ENCODE results near the gene RYR2.
"Not testable (repeated sequence)": the region's sequence is repeated elsewhere in the genome, so short reads cannot be mapped to it uniquely, and the experiment has no call there.

RYR2 gene

DNA sequence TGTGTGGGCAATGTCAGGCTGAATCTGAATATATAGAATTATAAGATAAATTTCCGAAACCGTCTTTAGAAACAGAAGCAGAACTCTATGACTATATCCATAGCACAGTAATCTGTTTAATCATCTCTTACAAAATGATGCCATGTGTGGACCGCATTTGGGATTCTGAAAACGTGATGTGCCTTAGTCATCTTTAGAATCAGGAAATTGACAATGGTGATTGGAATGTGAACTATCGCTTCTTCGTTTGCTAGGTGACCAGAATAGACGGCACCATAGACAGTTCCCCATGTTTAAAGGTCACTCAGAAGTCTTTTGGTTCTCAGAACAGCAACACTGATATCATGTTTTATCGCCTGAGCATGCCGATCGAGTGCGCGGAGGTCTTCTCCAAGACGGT lies 548.4 kb downstream of the RYR2 start:
- DNase-seq = no peak

DNA sequence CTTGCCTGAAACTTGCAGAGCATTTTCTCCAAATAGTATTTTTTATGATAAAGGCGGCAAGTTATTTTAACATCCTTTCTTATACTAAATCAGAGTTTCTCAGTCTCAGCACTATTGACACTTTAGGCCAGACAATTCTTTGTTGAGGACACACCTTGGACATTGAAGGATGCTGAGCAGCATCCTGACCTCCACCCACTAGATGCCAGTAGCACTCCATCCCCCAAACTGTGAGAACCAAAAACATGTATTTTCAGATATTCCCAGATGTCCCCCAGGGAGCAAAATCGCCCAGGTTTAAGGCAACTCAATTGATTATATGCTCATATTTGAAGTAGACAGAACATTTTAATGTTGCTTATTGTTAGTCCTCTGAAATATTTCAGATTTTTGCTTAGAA lies 549.4 kb downstream of the RYR2 start:
- no peak for DNase-seq

DNA sequence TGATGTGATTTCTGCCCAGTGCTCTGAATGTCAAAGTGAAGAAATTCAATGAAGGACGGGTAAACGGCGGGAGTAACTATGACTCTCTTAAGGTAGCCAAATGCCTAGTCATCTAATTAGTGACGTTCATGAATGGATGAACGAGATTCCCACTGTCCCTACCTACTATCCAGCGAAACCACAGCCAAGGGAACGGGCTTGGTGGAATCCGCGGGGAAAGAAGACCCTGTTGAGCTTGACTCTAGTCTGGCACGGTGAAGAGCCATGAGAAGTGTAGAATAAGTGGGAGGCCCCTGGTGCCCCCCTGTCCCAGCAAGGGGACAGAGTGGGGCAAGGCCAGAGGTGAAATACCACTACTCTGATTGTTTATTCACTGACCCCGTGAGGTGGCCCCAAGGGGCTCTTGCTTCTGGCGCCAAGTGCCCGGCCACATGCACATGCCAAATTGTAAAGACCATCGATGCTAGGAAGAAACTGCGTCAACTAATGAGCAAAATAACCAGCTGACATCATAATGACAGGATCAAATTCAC lies 561.1 kb downstream of the RYR2 start:
- not testable (repeated sequence) for DNase-seq

DNA sequence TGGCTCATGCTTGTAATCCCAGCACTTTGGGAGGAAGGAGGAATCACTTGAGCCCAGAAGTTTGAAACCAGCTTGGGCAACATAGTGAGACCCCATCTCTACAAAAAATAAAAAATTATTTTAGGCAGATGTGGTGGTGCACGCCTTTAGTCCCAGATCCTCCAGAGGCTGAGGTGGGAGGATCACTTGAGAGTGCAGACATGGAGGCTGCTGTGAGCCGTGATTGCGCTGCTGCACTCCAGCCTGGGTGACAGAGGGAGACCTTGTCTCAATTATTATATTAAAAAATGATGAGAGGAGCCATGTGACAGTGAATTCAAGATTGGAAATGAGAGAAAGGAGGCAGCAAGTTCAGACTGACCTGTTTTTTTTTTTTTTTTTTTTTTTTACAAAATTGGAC lies 566.4 kb downstream of the RYR2 start:
- DNase-seq = no peak

DNA sequence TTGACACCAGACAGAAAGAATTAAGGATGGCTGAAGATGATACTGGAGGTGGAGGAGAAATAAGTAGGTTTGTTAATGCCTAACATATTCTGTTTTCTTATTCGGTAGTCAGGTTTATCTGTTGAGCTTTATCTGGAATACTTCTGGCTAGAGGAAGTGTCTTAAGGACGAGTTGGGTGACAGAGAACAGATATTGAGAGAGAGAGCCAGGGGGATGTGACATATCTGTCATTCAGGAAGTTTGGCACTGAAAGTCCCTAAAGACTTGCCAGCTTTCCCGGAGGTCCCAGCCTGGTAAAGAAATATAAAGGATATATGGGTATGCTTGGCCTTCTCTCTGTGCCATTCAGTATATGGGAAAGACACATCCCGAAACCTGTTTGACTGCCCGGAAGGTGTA lies 568.2 kb downstream of the RYR2 start:
- no peak for DNase-seq

DNA sequence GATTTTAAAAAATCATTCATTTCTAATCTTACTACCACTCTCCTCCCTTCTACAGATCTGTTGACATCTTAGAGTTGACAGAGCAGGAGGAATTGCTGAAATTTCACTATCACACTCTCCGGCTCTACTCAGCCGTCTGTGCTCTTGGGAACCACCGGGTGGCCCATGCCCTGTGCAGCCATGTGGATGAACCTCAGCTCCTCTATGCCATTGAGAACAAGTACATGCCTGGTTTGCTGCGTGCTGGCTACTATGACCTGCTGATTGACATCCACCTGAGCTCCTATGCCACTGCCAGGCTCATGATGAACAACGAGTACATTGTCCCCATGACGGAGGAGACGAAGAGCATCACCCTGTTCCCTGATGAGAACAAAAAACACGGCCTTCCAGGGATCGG lies 572.0 kb downstream of the RYR2 start:
- no peak for DNase-seq

DNA sequence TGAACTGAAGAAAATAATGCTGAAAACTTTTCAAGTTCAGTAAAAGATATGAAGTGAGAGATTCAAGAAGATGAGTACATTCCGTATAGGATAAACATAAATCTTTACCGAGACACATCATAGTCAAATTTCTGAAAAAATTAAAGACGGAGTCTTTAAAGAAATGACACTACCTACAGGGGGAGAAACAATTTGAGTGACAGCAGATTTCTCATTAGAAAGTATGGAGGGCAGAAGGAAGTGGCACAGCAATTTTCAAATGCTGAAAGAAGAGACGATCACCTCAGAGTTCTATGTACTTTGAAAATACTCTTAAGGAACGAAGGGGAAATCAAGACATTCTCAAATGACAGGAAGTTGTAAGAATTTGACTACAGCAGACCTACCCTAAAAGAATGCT lies 577.6 kb downstream of the RYR2 start:
- DNase-seq = no peak

DNA sequence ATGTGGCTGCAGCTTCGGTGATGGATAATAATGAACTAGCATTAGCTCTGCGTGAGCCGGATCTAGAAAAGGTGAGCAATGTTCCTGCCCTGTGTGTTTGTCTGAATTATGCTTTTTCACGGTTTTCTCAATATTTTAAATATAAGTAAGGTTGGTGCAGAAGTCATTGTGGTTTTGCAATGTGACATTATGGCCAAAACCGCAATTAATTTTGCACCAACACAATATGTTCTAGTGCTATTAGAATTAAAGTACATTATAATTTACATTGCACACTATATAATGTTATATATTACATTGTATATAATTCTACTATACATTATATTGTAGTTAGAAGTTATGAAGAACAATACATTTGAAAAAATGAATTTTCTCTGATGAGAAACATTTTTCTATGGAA lies 592.9 kb downstream of the RYR2 start:
- no peak for DNase-seq

DNA sequence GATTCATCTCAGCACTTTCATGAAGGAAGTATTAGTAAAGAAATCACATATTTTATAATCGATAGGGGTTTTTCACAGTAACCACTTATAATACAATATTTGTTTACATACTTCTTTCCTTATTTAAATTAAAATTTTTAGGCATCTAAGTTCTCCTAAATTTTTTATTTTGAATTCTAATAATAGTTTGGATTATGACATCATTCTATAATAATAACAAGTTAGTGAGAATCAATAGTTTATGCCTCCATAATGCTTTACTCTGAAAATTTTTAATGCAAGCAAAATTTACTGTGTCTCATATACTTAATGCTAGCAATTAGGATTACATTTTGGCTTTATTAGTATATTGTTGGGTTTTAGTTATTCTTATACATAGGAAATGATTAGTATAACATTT lies 596.6 kb downstream of the RYR2 start:
- DNase-seq = no peak

DNA sequence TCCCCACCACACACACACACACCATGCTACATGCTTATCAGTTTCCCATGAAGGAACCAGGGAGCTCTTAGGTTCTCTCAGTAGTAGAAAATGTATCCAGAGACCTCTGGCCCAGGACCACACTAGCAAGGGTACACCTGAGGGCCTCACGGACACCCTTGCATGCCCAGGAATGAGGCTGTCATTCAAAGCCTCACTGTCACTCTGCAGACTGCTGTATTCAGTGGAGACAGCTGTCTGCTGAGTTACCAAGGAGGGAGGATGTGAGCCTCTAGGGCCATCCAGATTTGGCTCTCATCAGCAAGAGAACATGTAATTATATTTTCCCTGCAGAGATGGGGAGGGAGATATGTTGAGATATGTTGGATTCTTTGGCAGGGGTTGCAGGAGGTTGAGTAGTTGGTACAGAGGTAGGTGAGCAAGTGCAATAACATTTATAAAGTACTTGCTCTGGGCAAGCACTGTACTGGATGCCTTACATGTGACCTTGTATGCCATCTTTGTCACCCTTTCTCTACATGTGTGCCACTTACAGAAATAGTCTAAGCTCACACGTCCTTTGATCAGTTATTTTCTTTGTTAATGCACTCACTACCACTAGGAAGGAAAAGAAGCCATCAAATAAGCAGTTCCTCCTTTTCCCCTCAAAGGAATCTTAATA lies 598.2 kb downstream of the RYR2 start:
- no peak for DNase-seq

DNA sequence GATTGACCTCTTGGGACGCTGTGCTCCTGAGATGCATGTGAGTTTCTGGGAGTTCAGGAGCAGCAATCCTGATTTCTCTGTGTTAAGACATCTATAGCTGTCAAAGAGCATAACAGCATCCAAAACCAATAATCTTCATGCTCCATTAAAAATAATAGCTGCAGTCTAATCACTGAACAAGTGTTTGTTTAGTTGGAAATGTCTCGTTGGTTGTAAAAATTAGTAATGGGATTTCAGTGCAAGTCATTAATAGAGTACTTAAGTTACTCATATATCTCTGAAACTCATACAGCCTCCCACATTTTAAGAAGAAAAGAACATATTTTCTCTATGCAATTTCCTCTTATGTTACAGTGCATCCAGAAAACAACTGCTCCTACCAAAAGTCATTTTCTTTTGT lies 599.0 kb downstream of the RYR2 start:
- DNase-seq = no peak

DNA sequence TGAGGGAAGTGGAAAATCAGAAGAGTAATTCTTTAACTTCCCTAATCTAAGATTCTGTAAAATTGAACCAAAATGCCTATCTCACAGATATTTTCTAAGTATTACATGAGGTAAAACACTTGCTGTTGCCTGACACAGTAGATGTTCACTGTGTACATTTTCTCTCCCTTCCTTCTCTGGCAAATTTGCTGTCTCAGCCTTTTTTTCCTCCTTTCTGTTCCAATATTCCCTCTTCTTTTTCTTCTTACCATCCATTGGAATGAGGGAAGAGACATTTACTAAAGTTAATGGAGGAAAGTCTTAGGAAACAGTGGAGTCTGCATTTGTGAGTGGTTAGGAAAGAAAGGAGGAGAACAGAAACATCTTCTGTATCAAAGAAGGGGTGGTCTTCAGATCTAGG lies 608.8 kb downstream of the RYR2 start:
- no peak for DNase-seq

DNA sequence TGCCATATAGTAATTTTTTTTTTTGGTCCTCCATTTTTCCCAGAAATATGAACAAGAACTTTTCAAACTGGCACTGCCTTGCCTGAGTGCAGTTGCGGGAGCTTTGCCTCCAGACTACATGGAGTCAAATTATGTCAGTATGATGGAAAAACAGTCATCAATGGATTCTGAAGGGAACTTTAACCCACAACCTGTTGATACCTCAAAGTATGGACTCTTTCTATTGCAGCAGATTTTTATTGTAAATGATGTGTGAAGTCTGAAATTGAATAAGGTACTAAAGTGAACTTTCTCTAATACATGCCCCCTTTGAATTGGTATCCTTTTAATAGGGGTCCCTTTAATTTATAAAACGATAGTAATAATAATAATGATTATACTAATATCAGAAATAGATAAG lies 613.8 kb downstream of the RYR2 start:
- no peak for DNase-seq

DNA sequence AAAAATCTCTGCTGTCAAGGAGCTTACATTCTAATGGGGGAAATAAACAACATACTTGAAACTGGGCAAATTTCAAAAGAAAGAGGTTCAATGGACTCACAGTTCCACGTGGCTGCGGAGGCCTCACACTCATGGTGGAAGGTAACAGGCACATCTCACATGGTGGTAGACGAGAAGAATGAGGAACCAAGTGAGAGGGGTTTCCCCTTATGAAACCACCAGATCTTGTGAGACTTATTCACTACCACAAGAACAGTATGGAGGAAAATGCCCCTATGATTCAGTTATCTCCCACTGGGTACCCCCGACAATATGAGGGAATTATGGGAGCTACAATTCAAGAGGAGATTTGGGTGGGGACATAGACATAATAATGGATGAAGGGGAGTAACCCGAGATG lies 622.4 kb downstream of the RYR2 start:
- no peak for DNase-seq

DNA sequence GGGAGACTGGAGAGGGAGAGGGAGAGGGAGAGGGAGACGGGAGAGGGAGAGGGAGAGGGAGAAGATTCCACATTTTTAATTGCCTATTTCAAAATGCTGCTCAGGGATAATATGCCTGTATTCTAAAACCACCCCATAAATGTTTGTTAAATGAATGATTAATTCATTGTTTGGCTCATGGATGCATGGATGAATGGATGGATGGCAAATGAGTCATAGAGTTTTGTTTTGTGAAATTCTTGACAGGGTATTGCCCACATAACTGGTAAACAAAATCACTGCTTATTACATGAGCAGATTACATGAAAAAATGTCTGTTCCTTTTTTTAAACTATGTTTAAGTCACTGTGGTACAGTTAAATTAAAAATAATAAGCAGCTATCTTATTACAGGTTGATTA lies 628.3 kb downstream of the RYR2 start:
- no peak for DNase-seq

DNA sequence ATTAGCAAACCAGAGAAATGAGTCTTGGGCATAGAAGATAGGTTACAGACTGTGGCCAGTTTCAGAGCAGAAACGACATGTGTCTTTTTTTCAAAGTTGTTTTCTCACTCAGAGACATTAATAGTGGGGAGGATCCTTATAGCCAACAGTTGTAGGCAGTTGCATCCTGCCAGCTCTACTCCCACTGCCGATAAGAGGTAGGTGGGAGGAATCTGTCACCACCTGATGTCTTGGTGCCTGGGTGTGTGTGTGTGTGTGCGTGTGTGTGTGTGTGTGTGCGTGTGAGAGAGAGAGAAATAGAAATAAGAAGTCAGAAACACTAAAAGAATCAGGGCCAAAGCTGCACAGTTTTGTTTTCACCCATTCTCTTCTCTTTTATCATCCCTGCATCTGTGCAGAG lies 629.3 kb downstream of the RYR2 start:
- no peak for DNase-seq

DNA sequence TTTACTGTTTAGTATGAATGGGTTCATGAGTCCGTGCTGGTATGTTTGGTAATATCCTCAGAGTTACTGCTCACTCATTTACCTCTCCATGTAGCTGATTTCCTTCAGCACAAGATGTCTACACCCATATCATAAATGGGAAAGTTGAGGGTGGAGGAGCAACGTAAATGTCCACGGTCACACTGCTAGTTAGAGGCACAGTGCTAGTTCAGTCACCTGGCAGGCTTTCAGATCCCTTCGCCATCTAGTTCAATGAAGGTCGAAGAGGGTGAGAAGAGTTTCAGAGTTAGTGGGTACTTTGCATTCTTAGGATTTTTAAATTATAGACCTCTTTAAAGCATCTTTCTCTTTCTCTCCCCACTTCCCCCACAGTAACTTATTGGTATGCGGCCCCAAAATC lies 630.0 kb downstream of the RYR2 start:
- DNase-seq = no peak

DNA sequence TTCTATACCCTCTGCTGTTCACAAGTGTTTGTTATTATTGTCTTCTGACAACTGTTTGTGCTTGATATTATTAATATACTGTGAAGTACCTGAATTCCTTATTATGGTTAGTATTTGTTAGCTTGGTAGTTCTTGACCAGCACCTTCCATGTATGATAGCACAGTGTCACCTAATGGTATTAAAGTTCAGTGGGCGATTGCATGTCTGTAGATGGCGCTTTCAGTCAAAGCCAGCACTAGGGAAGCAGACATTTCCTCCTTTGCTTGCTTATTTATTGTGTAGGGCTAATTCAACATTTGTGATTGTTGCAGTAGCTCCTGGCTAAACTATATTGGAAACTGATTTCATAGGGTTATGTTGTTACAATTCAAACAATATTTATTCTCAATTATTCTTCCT lies 630.8 kb downstream of the RYR2 start:
- no peak for DNase-seq

DNA sequence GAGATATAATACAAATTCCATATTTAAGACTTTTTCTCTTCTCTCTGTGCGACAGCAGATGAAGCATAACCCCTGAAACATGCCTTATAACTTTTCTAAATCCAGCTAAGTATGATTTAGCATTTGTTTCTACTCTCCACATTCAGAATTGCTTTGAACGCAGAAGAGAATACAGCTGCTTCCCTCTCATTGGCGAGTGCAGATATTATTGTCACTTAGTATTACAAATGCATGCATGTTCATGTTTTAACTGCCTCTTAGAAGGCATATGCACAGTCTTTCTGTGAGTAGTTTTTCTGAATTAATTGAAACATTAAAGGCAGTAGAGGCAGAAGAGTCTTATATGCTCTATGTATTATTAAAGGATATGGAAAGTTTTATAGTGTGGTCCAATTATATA lies 631.6 kb downstream of the RYR2 start:
- DNase-seq = no peak

DNA sequence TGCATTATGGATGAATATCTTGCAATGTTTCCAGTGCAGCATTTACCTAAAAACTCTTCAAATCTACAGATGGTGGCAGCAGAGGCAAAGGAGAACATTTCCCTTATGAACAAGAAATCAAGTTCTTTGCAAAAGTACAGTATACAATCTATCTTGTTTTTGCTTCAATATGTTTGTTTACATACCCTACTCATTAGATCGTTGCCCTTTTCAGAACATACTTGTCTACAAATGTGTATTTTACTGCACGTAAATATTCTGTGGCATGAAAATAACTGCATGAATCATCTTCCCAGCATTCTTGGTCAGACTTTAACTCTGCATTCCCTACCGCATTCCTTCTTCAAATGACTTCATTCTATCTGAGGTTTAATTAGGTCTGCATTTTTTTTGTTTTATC lies 636.0 kb downstream of the RYR2 start:
- DNase-seq = no peak

DNA sequence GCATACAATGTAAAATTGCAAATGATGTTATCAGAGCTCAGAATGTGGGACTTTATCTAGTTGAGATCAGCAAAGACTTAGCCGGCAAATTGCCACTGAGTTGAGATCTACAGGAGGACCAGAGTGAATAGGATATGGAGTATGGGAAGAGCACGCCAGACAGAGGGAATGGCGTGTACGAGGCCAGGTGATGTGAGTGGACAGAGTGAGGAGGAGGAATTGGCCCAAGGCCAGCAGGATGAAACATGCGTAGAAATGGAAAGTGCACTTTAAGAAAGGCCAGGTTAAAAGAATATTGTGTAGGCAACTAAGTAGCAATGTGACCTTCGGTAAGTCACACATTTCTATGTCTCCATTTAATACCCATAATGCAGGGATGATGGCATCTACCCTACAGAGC lies 637.7 kb downstream of the RYR2 start:
- DNase-seq = no peak

DNA sequence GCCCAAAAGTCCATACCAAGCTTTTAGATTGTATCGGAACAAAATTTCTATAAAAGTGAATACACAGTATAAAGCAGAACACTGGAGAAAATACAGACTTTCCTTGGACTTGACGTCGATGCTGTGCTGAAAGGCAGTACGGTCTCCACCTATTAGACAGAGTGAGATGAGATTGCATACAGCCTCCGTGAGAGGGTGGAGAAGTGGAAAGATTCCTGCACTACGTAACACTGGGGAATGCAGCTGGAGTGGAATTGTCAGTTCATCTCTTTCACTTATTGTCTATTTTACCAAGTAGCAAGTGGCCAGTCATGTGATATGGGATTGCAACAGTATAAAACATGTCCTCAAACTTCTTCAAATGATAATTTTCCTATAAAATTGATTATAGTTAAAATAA lies 639.2 kb downstream of the RYR2 start:
- DNase-seq = no peak

DNA sequence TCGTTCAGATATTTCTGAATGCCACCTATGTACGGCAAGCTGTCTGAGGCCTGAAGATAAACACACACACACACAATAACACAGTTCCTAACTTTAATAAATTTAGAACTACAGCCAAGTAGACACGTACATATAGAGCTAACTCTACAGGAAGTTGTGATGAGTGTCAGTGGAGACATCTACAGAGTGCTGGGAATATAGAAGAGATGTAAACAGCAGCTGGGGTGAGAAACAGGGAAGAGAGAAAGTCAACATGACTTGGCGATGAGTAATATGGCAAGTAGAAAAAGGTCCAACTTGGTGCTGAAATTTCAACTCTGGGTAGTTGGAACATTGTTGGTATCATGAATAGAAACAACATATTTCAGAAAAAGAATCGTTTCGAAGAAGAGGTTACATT lies 642.3 kb downstream of the RYR2 start:
- DNase-seq = no peak

DNA sequence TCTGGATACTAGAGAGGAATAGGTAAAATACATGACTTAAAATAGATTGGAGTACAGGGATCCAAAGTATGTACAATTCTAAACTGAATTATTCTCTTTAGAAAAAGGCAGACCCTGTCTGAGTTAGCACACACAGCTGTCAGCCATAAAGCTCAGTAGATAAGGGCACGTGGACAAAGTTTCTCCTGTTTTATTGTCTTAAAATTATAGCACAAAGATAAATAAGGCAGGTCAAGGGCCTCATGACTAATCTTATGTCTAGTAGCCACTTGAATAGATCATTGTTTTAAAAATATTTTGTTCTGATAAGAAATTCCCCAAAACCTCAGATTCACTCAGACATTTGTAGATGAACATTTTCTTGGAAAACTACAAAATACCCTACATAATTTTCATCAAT lies 643.6 kb downstream of the RYR2 start:
- no peak for DNase-seq

DNA sequence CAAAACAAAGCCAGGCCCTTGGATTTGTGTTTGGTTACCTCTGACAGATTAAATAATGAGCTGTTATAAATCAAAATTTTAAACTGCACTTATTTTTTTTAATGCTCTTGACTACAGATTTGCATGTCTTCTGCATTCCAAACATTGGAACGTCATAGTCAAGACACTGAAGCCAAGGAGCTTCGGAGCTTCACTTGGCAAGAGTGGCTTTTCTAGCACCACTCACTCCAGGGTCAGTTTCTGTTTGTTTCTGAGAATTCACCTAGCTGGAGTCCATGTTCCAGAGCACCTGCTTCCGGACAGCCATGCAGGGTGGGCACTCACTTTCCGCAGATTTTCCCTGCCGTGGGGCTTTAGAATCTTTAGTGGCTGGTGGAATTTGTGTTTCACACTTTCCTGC lies 645.8 kb downstream of the RYR2 start:
- no peak for DNase-seq

DNA sequence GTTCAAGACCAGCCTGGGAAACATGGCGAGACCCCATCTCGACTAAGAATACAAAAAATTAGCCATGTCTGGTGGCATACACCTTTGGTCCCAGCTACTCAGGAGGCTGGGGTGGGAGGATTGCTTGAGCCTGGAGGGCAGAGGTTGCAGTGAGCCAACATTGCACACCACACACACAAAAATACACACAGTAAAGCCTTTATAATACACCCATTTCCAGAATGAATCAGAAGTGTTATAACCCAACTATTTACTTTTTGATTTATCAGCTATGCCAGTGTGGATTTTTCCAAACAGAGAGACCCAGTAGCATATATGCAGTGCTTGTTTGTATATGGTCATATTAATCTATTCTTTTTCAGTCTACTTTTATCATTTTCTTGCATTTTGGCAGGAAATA lies 648.7 kb downstream of the RYR2 start:
- no peak for DNase-seq

Measured in activated CD4-positive, alpha-beta T cell treated with anti-CD3 and anti-CD28 coated beads, Interleukin-2, amount 50 U/mL, for 4 hours (primary cell).